Mononuclear cell (primary cell): ENCODE data around the gene UNC13D. TPM values are rescaled to one million over a fixed set of nuclear protein-coding genes. Genes with fewer than 3 reads are reported as not detected.

Experiments
- total RNA-seq: library from RNA; depleted of rRNA; stranded (reverse); fragments of >200 nt; gene quantifications from one replicate; pipeline ENCODE4 v1.2.3, GENCODE V29; 2012

Gene UNC13D
- total RNA-seq, 1 donor: 42.9 TPM

Other genes starting within 250 kb of the UNC13D start
- gene SMIM5, start 211.0 kb downstream of the UNC13D start, total RNA-seq: 3.6 TPM
- 7.8 TPM for gene RECQL5, start 177.2 kb downstream of the UNC13D start, total RNA-seq
- 105 TPM for gene SAP30BP, start 177.1 kb downstream of the UNC13D start, total RNA-seq
- 0.10 TPM for gene ITGB4, start 122.9 kb downstream of the UNC13D start, total RNA-seq
- gene GALK1, start 79.2 kb downstream of the UNC13D start, total RNA-seq: 8.8 TPM
- gene UNK, start 59.6 kb downstream of the UNC13D start, total RNA-seq: 32.8 TPM
- gene WBP2, start 10.9 kb upstream of the UNC13D start, total RNA-seq: 30.5 TPM
- gene TRIM47, start 34.2 kb upstream of the UNC13D start, total RNA-seq: 0.63 TPM
- gene TRIM65, start 52.5 kb upstream of the UNC13D start, total RNA-seq: 5.8 TPM
- 45.4 TPM for gene MRPL38, start 60.5 kb upstream of the UNC13D start, total RNA-seq
- gene FBF1, start 96.6 kb upstream of the UNC13D start, total RNA-seq: 11.2 TPM
- gene ACOX1, start 134.8 kb upstream of the UNC13D start, total RNA-seq: 18.5 TPM
- 18.9 TPM for gene TEN1, start 134.8 kb upstream of the UNC13D start, total RNA-seq
- 1.8 TPM for gene CDK3, start 156.5 kb upstream of the UNC13D start, total RNA-seq
- gene EVPL, start 182.9 kb upstream of the UNC13D start, total RNA-seq: under 0.01 TPM
- gene SRP68, start 228.1 kb upstream of the UNC13D start, total RNA-seq: 34.7 TPM
- gene GALR2, start 230.4 kb upstream of the UNC13D start, total RNA-seq: 0.63 TPM
- gene ZACN, start 234.8 kb upstream of the UNC13D start, total RNA-seq: 0.21 TPM